Measurements from ENCODE around the gene SHISA9. TPM values are rescaled to one million over a fixed set of nuclear protein-coding genes. Genes with fewer than 3 reads are reported as not detected.

SHISA9 gene
- total RNA-seq, 1 experiment from 2014 or later = not detected

- no peaks in the 10 kb centered on the region for H3K4me1 ChIP-seq (ENCODE audit: control insufficient read depth in 1 of 2, insufficient read depth in 2 of 2, low read length in 2 of 2)
- H4K20me1 ChIP-seq (ENCODE audit: insufficient read depth) = no peaks in the 10 kb centered on the region
- H3K9me3 ChIP-seq (ENCODE audit: control insufficient read depth in 1 of 2, insufficient read depth in 1 of 2, low read depth in 1 of 2, low read length in 2 of 2) = no peaks in the 10 kb centered on the region
- H3K27me3 ChIP-seq (ENCODE audit: insufficient read depth, low read length) = no peaks in the 10 kb centered on the region
- no peak overlapping the region for H3K4me2 ChIP-seq (ENCODE audit: low read length)
- no peak overlapping the region for H3K4me3 ChIP-seq (replicated peaks in 1 of 2; ENCODE audit: low read depth in 1 of 2, low read length in 2 of 2)
- POLR2A ChIA-PET = no interaction called here
- intact Hi-C loops (cut with micrococcal nuclease) = no loop called here
- H3K36me3 ChIP-seq (ENCODE audit: control insufficient read depth in 1 of 2, insufficient read depth in 2 of 2, low read length in 2 of 2) = no peaks in the 10 kb centered on the region
- DNase-seq (ENCODE audit: low read depth, low spot score) = no peak
- BruUV-seq (replicated peaks) = no TSS peak
- ATAC-seq = no peak
- H3K27ac ChIP-seq (ENCODE audit: low read depth, low read length) = no peak overlapping the region
- H3K9ac ChIP-seq (ENCODE audit: low read length) = no peak overlapping the region
- H2AFZ ChIP-seq (ENCODE audit: low read depth, low read length, poor library complexity, severe bottlenecking) = no peak overlapping the region
- no peaks in the 10 kb centered on the region for H3K79me2 ChIP-seq (ENCODE audit: insufficient read depth, low read length)
- TF ChIP-seq TCF7L2 (IDR thresholded peaks at IDR 0.05; ENCODE audit: borderline replicate concordance, extremely low read depth, insufficient read depth, insufficient read length) (no peak), SIN3A (IDR thresholded peaks at IDR 0.05; ENCODE audit: low read depth) (no peak), POLR2AphosphoS5 (IDR thresholded peaks at IDR 0.05; ENCODE audit: low read depth, low read length) (no peak), REST (IDR thresholded peaks at IDR 0.05; ENCODE audit: low read depth) (no peak), RAD21 (IDR thresholded peaks at IDR 0.05; ENCODE audit: low read depth) (no peak), FOSL1 (IDR thresholded peaks at IDR 0.05; ENCODE audit: low read depth) (no peak), POLR2A (IDR thresholded peaks at IDR 0.05; ENCODE audit: borderline replicate concordance, extremely low read depth, insufficient read depth, insufficient read length) (no peak), SRF (IDR thresholded peaks at IDR 0.05; ENCODE audit: low read depth) (no peak), ELF1 (IDR thresholded peaks at IDR 0.05; ENCODE audit: borderline replicate concordance, low read depth) (no peak), ZBTB33 (IDR thresholded peaks at IDR 0.05; ENCODE audit: extremely low read depth, insufficient replicate concordance, low read length) (no peak), EGR1 (IDR thresholded peaks at IDR 0.05; ENCODE audit: low read depth) (no peak), CBX3 (IDR thresholded peaks at IDR 0.05; ENCODE audit: low read depth) (no peak), JUND (IDR thresholded peaks at IDR 0.05) (no peak), ATF3 (IDR thresholded peaks at IDR 0.05) (no peak), CTCF (IDR thresholded peaks at IDR 0.05 in 2 of 3, conservative IDR thresholded peaks at IDR 0.05 in 1 of 3; ENCODE audit: borderline replicate concordance in 1 of 3, insufficient read depth in 1 of 3, low read depth in 2 of 3, low read length in 2 of 3) (no peak)
- H3K9me2 ChIP-seq (ENCODE audit: insufficient read depth) = no peaks in the 10 kb centered on the region
- CTCF ChIA-PET = no interaction called here
- RAD21 ChIA-PET (ENCODE audit: low non-redundant PET in 1 of 2, low total read pairs in 2 of 2, uncharacterized antibody in 2 of 2, unreplicated experiment in 2 of 2) = no interaction called here
Observed at GRCh38 chr16:13056607-13057006, 155.2 kb downstream of the SHISA9 start.
